GM23248 (cell line): ENCODE measurements around the gene EEF1B2. TPM values are rescaled to one million over a fixed set of nuclear protein-coding genes. Genes with fewer than 3 reads are reported as not detected.
"Not testable (repeated sequence)": the region's sequence is repeated elsewhere in the genome, so short reads cannot be mapped to it uniquely, and the experiment has no call there.

ENCODE experiments used
- DNase-seq: peaks from one replicate; pipeline ENCODE4 v3.0.0-alpha.2; 2015
- H2AFZ ChIP-seq: fragments of 200-600 bp; sonication (generic); 2 replicates; pipeline ENCODE4 v1.6.1; 2016; ENCODE audit warnings: antibody characterized with exemption
- H3F3A ChIP-seq: fragments of 200-600 bp; sonication (generic); 2 replicates; pipeline ENCODE4 v1.6.1; 2016; ENCODE audit warnings: mild to moderate bottlenecking, antibody characterized with exemption, mixed run types; ENCODE audit not compliant: insufficient read depth
- H3K27ac ChIP-seq: fragments of 200-600 bp; sonication (generic); 2 replicates; pipeline ENCODE4 v1.5.1; 2016; ENCODE audit warnings: mild to moderate bottlenecking
- H3K27me3 ChIP-seq: fragments of 200-600 bp; sonication (generic); replicated peaks from 2 replicates; pipeline ENCODE4 v1.6.1; 2016; ENCODE audit warnings: mild to moderate bottlenecking; ENCODE audit not compliant: insufficient read depth
- H3K36me3 ChIP-seq: fragments of 200-600 bp; sonication (generic); 2 replicates; pipeline ENCODE4 v1.6.1; 2016; ENCODE audit warnings: low read depth, mild to moderate bottlenecking
- H3K4me1 ChIP-seq: fragments of 200-600 bp; sonication (generic); 2 replicates; pipeline ENCODE4 v1.6.1; 2016; ENCODE audit warnings: mild to moderate bottlenecking; ENCODE audit not compliant: insufficient read depth
- H3K4me2 ChIP-seq: fragments of 200-600 bp; sonication (generic); one replicate; pipeline ENCODE4 v1.6.1; 2016; ENCODE audit warnings: mild to moderate bottlenecking; ENCODE audit not compliant: unreplicated experiment
- H3K4me3 ChIP-seq: fragments of 200-600 bp; sonication (generic); 2 replicates; pipeline ENCODE4 v1.5.1; 2016; ENCODE audit warnings: mild to moderate bottlenecking
- H3K79me2 ChIP-seq: fragments of 200-600 bp; sonication (generic); 2 replicates; pipeline ENCODE4 v1.6.1; 2016; ENCODE audit warnings: mild to moderate bottlenecking; ENCODE audit not compliant: insufficient read depth
- H3K9ac ChIP-seq: fragments of 200-600 bp; sonication (generic); 2 replicates; pipeline ENCODE4 v1.6.1; 2016; ENCODE audit warnings: mild to moderate bottlenecking
- H3K9me2 ChIP-seq: fragments of 200-600 bp; sonication (generic); 2 replicates; pipeline ENCODE4 v1.6.1; 2016; ENCODE audit warnings: mixed run types, mild to moderate bottlenecking, moderate library complexity; ENCODE audit not compliant: insufficient read depth
- H3K9me3 ChIP-seq: fragments of 200-600 bp; sonication (generic); one replicate; pipeline ENCODE4 v1.6.1; 2017; ENCODE audit warnings: low read depth
- H4K20me1 ChIP-seq: fragments of 200-600 bp; sonication (generic); 2 replicates; pipeline ENCODE4 v1.6.0; 2016; ENCODE audit not compliant: insufficient read depth
- EZH2 ChIP-seq: fragments of 200-600 bp; sonication (generic); IDR thresholded peaks from 2 replicates; pipeline ENCODE4 v1.6.1; 2018; ENCODE audit warnings: antibody characterized with exemption, mild to moderate bottlenecking; ENCODE audit not compliant: insufficient read depth, poor library complexity, severe bottlenecking
- EZH2phosphoT487 ChIP-seq: fragments of 200-600 bp; sonication (generic); IDR thresholded peaks from 2 replicates; pipeline ENCODE4 v1.6.1; 2018; ENCODE audit warnings: antibody characterized with exemption, moderate library complexity, mild to moderate bottlenecking, low read depth; ENCODE audit not compliant: insufficient read depth
- WGBS, 2 experiments: methylation state at CpG; one replicate each; pipeline ENCODE4 v1.1.6; 2015 to 2017; ENCODE audit warnings: low lambda C conversion rate in 2 of 2, low coverage in 1 of 2; ENCODE audit errors: missing lambda C conversion rate in 2 of 2; 5-methylcytosine and 5-hydroxymethylcytosine counted together
- in situ Hi-C: fragments of 300-500 bp; cut with MboI; formaldehyde crosslinking; loops from 2 replicates; pipeline ENCODE4 v1.15.0; 2020
- polyA plus RNA-seq: library from polyadenylated mRNA; unstranded; fragments of >200 nt; fragmentation: Nextera tagmentation; extraction: Ambion mirVana; gene quantifications from 2 replicates; pipeline ENCODE4 v1.2.1, GENCODE V29; 2016
- small RNA-seq: library from RNA; depleted of rRNA; stranded (forward); fragments of <200 nt; gene quantifications from one replicate; pipeline ENCODE3, GENCODE V24; 2014; ENCODE audit warnings: low read depth, low replicate concordance
- total RNA-seq: library from RNA; depleted of rRNA; stranded (reverse); fragments of >200 nt; shearing (Covaris generic); gene quantifications from 2 replicates; pipeline ENCODE4 v1.2.3, GENCODE V29; 2014; rRNA removed

Gene EEF1B2
- total and polyA plus RNA-seq, 2 experiments from 2014 or later: 382 to 390 TPM

- Histone ChIP-seq H2AFZ (no peak overlapping the region), H3K9me2 (no peaks in the 10 kb centered on the region), H3K27me3 (no peaks in the 10 kb centered on the region), H3K36me3 (no peaks in the 10 kb centered on the region), H3K9me3 (no peaks in the 10 kb centered on the region), H4K20me1 (no peaks in the 10 kb centered on the region), H3K4me3 (no peak overlapping the region), H3K4me2 (no peak overlapping the region), H3F3A (no peaks in the 10 kb centered on the region), H3K4me1 (no peaks in the 10 kb centered on the region), H3K9ac (no peak overlapping the region), H3K79me2 (no peaks in the 10 kb centered on the region), H3K27ac (no peak overlapping the region)
- TF ChIP-seq EZH2: no peak
- TF ChIP-seq EZH2phosphoT487: no peak
- in situ Hi-C loops: no loop called here
- WGBS, 2 experiments: 42 to 46% methylated on average over 3 of the region's 3 CpGs
- no peak for DNase-seq
Measured at GRCh38 chr2:206204710-206205109, 45.0 kb downstream of the EEF1B2 start.

DNA sequence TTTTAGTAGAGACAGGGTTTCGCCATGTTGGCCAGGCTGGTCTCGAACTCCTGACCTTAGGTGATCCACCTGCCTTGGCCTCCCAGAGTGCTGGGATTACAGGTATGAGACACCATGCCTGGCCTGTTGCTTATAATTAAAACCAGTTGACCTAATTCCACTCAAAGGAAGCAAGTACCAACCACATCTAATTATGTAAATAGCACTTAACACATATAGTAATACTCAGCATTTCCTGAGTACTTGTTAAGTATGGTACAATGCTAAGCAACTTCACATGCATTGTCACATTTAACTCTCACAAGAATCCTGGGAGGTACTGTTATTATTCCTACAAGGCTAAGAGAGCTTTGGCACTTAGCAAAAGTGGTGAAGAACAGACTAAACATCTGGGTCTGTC, 47.6 kb downstream of the EEF1B2 start:
- peaks cover 15% of the 10 kb centered on the region for H3K4me1 ChIP-seq
- DNase-seq, H3K9ac ChIP-seq, H2AFZ ChIP-seq, H4K20me1 ChIP-seq, H3K27me3 ChIP-seq, H3K9me3 ChIP-seq, H3K36me3 ChIP-seq, H3K27ac ChIP-seq, in situ Hi-C loops, H3F3A ChIP-seq, H3K4me2 ChIP-seq, H3K4me3 ChIP-seq, H3K9me2 ChIP-seq: not testable (repeated sequence)
- peaks cover 17% of the 10 kb centered on the region for H3K79me2 ChIP-seq
- WGBS, 2 experiments: 100% methylated on average over 2 of the region's 2 CpGs

GRCh38 chr2:206208900-206209299, 49.2 kb downstream of the EEF1B2 start:
- Histone ChIP-seq H4K20me1 (no peaks in the 10 kb centered on the region), H3K9me3 (no peaks in the 10 kb centered on the region), H3K79me2 (peaks cover 17% of the 10 kb centered on the region), H3K27me3 (no peaks in the 10 kb centered on the region), H3K27ac (no peak overlapping the region), H3K4me3 (no peak overlapping the region), H3K9ac (no peak overlapping the region), H3F3A (peaks cover 20% of the 10 kb centered on the region), H3K9me2 (no peaks in the 10 kb centered on the region), H3K36me3 (no peaks in the 10 kb centered on the region), H3K4me2 (no peak overlapping the region), H3K4me1 (peaks cover 23% of the 10 kb centered on the region), H2AFZ (no peak overlapping the region)
- no peak for DNase-seq
- WGBS, 2 experiments: 94 to 97% methylated on average over 7 of the region's 7 CpGs
- in situ Hi-C loops: no loop called here
- TF ChIP-seq EZH2phosphoT487 (no peak), EZH2 (no peak)

GRCh38 chr2:206211657-206212255, 52.1 kb downstream of the EEF1B2 start:
- Histone ChIP-seq H3K4me3 (peak overlapping the region; percentile 73), H3K79me2 (peaks cover 17% of the 10 kb centered on the region), H3K27me3 (no peaks in the 10 kb centered on the region; the same call in 1 of the 2 replicates), H2AFZ (peak overlapping the region; percentile 68; the same call in 1 of the 2 replicates), H4K20me1 (no peaks in the 10 kb centered on the region), H3F3A (peaks cover 20% of the 10 kb centered on the region), H3K27ac (peak overlapping the region; percentile 80), H3K9ac (peak overlapping the region; percentile 79), H3K4me1 (peaks cover 23% of the 10 kb centered on the region), H3K4me2 (peak overlapping the region; percentile 89), H3K36me3 (no peaks in the 10 kb centered on the region), H3K9me2 (no peaks in the 10 kb centered on the region), H3K9me3 (no peaks in the 10 kb centered on the region)
- peak; percentile 91 for DNase-seq
- in situ Hi-C loops: no loop called here
- TF ChIP-seq EZH2phosphoT487: no peak
- TF ChIP-seq EZH2: no peak
- 44 to 47% methylated on average over 2 of the region's 2 CpGs for WGBS, 2 experiments

Small RNA genes within 50 kb of the gene (small RNA-seq; reads per million reads assigned to genes)
- gene RF00134: not detected
- not detected for gene RF02271
- not detected for gene SNORA41
- gene SNORD51: not detected

Other genes starting within 250 kb of the EEF1B2 start
- 4.7 and 4.8 TPM in 2 replicates for gene INO80D, start 73.7 kb upstream of the EEF1B2 start, total RNA-seq
- gene INO80D, start 73.7 kb upstream of the EEF1B2 start, polyA plus RNA-seq: 3.0 and 3.4 TPM in 2 replicates
- 77.0 and 87.5 TPM in 2 replicates for gene NDUFS1, start 451 bp upstream of the EEF1B2 start, total RNA-seq
- 49.8 and 52.0 TPM in 2 replicates for gene NDUFS1, start 451 bp upstream of the EEF1B2 start, polyA plus RNA-seq
- gene ZDBF2, start 114.8 kb downstream of the EEF1B2 start, total RNA-seq: 9.1 and 10.2 TPM in 2 replicates
- gene ZDBF2, start 114.8 kb downstream of the EEF1B2 start, polyA plus RNA-seq: 2.5 and 3.0 TPM in 2 replicates